Neutrophil (primary cell): ENCODE data around the gene YIPF4.
"Not testable (repeated sequence)": the region's sequence is repeated elsewhere in the genome, so short reads cannot be mapped to it uniquely, and the experiment has no call there.

Experiments used
- H3K27ac ChIP-seq: fragments of 200-600 bp; sonication (generic); 2 replicates; pipeline ENCODE4 v1.5.1; 2016; ENCODE audit warnings: mild to moderate bottlenecking, moderate library complexity
- H3K27me3 ChIP-seq: fragments of 200-600 bp; sonication (generic); 2 replicates; pipeline ENCODE4 v1.6.0; 2016; ENCODE audit warnings: mild to moderate bottlenecking
- H3K36me3 ChIP-seq: fragments of 200-600 bp; sonication (generic); 2 replicates; pipeline ENCODE4 v1.5.1; 2017
- H3K4me1 ChIP-seq, 2 experiments: fragments of 200-600 bp in 1 of 2; sonication (generic) in 1 of 2; 1 replicate in 1 of 2; 2 replicates in 1 of 2; pipeline versions ENCODE4 v1.5.1 to v1.6.1; 2013 to 2016; ENCODE audit warnings: low read depth in 1 of 2, low read length in 1 of 2, mild to moderate bottlenecking in 1 of 2, moderate library complexity in 1 of 2; ENCODE audit not compliant: control insufficient read depth in 1 of 2, insufficient read depth in 1 of 2
- H3K4me3 ChIP-seq, 2 experiments: fragments of 200-600 bp in 1 of 2; sonication (generic) in 1 of 2; 1 replicate in 1 of 2; 2 replicates in 1 of 2; pipeline ENCODE4 v1.5.1; 2013 to 2016; ENCODE audit warnings: low read depth in 1 of 2, low read length in 1 of 2, mild to moderate bottlenecking in 1 of 2, moderate library complexity in 1 of 2
- H3K9me3 ChIP-seq: fragments of 200-600 bp; sonication (generic); 2 replicates; pipeline ENCODE4 v1.5.1; 2016
- TF ChIP-seq, protein P1 (sequence below): fragments of 200-600 bp; sonication (generic); IDR thresholded peaks from 2 replicates; pipeline ENCODE4 v1.5.1; 2016; ENCODE audit warnings: antibody characterized with exemption

The YIPF4 gene

DNA sequence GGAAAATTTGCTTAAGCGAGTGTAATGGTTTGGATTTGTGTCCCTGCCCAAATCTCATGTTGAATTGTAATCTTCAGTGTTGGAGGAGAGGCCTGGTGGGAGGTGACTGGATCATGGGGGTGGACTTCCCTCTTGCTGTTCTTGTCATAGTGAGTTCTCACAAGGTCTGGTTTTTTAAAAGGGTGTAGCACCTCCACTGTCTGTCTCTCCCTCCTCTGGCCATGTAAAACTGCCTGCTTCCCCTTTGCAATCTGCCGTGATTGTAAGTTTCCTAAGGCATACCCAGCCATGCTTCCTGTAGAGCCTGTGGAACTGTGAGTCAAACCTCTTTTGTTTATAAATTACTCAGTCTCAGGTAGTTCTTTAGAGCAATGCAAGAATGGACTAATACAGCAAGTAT is 6.6 kb downstream of the YIPF4 start:
- no peaks in the 10 kb centered on the region for H3K9me3 ChIP-seq
- no peaks in the 10 kb centered on the region for H3K27me3 ChIP-seq
- H3K36me3 ChIP-seq: peaks cover 25% of the 10 kb centered on the region
- H3K4me3 ChIP-seq: no peak overlapping the region
- peak overlapping the region; percentile 60 for H3K27ac ChIP-seq
- TF ChIP-seq, protein P1, sequence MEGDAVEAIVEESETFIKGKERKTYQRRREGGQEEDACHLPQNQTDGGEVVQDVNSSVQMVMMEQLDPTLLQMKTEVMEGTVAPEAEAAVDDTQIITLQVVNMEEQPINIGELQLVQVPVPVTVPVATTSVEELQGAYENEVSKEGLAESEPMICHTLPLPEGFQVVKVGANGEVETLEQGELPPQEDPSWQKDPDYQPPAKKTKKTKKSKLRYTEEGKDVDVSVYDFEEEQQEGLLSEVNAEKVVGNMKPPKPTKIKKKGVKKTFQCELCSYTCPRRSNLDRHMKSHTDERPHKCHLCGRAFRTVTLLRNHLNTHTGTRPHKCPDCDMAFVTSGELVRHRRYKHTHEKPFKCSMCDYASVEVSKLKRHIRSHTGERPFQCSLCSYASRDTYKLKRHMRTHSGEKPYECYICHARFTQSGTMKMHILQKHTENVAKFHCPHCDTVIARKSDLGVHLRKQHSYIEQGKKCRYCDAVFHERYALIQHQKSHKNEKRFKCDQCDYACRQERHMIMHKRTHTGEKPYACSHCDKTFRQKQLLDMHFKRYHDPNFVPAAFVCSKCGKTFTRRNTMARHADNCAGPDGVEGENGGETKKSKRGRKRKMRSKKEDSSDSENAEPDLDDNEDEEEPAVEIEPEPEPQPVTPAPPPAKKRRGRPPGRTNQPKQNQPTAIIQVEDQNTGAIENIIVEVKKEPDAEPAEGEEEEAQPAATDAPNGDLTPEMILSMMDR: no peak
- H3K4me1 ChIP-seq: peaks cover 20 to 28% of the 10 kb centered on the region in 2 experiments

DNA sequence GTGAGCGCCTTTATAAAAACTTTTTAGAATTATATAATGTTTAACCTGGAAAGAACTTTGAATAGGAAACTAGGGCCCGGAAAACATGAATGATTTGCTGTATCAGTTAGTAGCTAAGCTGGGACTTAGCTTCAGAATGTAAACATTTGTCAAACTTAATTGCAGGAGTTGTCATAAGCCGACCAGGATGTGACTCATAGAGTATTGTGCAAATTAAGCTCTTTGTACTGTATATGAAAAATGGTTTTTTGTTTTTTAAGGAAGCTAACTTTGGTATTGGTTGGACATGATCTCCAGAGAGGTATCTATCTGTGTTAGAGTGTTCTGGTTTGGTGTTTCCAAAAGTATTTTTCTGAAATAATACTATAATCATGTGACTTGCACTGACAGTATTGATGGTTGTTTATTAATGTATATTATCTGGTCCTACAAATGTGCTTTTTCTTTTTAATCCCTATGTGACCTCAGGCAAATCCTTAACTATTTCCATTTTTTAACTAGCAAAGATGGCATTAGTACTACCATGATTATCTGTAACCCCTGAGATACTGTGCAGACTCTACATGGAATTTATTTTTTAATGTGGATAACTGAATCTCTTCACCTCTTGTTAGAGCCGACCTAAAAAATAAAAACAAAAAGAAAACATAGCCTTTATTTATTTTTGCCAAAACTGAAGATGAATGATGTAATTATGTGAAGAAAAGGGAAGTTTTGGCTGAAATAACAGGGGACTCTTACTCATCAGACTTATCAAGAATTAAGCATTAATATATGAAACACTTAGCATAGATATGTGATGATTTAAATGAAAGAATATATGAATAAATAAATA is 11.7 kb downstream of the YIPF4 start:
- Histone ChIP-seq H3K4me3 (peak overlapping the region in 1 of 2 experiments; percentile 7), H3K27me3 (no peaks in the 10 kb centered on the region), H3K9me3 (no peaks in the 10 kb centered on the region), H3K36me3 (peaks cover 38% of the 10 kb centered on the region), H3K4me1 (peaks cover 22 to 27% of the 10 kb centered on the region in 2 experiments), H3K27ac (peak overlapping the region; percentile 81)
- TF ChIP-seq, protein P1: no peak

DNA sequence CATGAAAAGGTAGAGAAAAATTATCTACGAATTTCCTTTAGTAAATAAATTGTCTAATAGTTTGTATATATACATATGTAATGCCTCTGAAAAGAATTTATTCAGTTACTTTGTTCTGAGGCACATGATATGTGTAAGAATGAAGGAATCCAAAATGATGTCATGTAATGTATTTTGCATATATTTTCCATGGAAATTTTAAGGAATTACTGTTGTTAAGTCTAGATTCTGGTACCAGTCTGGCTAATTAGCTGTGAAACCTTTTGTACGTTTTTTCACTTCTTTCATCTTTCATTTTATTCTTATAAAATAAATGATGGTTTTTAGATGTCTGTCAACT is 12.3 kb downstream of the YIPF4 start:
- peaks cover 36% of the 10 kb centered on the region for H3K36me3 ChIP-seq
- peaks cover 20 to 23% of the 10 kb centered on the region in 2 experiments for H3K4me1 ChIP-seq
- TF ChIP-seq, protein P1: no peak
- peak overlapping the region; percentile 81 for H3K27ac ChIP-seq
- no peaks in the 10 kb centered on the region for H3K27me3 ChIP-seq
- H3K9me3 ChIP-seq: no peaks in the 10 kb centered on the region
- H3K4me3 ChIP-seq: no peak overlapping the region

DNA sequence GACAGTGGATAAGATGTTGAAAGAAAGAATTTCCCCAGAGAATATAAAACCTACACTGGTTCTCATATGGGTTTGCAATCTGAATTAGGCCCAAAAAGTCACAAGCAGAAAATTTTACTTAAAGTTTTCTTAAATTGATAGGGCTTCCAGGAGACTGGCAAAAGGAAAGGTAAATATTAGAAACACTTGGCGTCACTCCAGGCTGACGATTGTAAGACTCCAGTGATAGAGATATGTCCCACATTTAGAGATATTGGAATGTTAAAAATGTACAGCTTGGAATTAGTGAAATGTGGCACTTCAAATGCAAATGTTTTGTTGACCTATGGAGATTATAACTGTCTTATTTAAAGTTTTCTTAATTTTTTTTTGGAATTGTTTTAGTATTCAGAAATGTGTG is 14.0 kb downstream of the YIPF4 start:
- Histone ChIP-seq H3K27ac (peak overlapping the region; percentile 20), H3K36me3 (peaks cover 42% of the 10 kb centered on the region), H3K9me3 (no peaks in the 10 kb centered on the region), H3K4me3 (no peak overlapping the region), H3K27me3 (no peaks in the 10 kb centered on the region), H3K4me1 (peaks cover 24 to 27% of the 10 kb centered on the region in 2 experiments)
- TF ChIP-seq, protein P1: no peak

DNA sequence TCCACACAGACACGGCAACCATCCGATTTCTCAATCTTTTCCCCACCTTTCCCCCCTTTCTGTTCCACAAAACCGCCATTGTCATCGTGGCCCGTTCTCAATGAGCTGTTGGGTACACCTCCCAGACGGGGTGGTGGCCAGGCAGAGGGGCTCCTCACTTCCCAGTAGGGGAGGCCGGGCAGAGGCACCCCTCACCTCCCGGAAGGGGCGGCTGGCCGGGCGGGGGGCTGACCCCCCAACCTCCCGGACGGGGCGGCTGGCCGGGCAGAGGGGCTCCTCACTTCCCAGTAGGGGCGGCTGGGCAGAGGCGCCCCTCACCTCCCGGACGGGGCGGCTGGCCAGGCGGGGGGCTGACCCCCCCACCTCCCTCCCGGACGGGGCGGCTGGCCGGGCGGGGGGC is 15.8 kb downstream of the YIPF4 start:
- H3K27me3 ChIP-seq, H3K4me3 ChIP-seq, H3K9me3 ChIP-seq, H3K27ac ChIP-seq: not testable (repeated sequence)
- peaks cover 33 to 34% of the 10 kb centered on the region in 2 experiments for H3K4me1 ChIP-seq
- H3K36me3 ChIP-seq: peaks cover 42% of the 10 kb centered on the region

DNA sequence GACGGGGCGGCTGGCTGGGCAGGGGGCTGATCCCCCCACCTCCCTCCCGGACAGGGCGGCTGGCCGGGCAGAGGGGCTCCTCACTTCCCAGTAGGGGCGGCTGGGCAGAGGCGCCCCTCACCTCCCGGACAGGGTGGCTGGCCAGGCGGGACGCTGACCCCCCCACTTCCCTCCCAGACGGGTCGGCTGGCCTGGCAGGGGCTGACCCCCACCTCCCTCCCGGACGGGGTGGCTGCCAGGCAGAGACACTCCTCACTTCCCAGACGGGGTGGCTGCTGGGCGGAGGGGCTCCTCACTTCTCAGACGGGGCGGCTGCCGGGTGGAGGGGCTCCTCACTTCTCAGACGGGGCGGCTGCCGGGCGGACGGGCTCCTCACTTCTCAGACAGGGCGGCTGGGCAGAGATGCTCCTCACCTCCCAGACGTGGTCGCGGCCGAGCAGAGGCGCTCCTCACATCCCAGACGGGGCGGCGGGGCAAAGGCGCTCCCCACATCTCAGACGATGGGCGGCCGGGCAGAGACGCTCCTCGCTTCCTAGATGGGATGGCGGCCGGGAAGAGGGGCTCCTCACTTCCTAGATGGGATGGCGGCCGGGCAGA is 16.4 kb downstream of the YIPF4 start:
- H3K9me3 ChIP-seq, H3K4me3 ChIP-seq, H3K27ac ChIP-seq, H3K27me3 ChIP-seq: not testable (repeated sequence)
- Histone ChIP-seq H3K36me3 (peaks cover 48% of the 10 kb centered on the region), H3K4me1 (peaks cover 27 to 29% of the 10 kb centered on the region in 2 experiments)
